ENCODE data around the gene ASAP2. TPM values are rescaled to one million over a fixed set of nuclear protein-coding genes. Genes with fewer than 3 reads are reported as not detected.

ASAP2 gene
- total RNA-seq, 1 experiment from 2014 or later: 12.6 TPM

GRCh38 chr2:9228781-9229469 is 22.3 kb downstream of the ASAP2 start:
- Histone ChIP-seq H4K8ac (replicated peaks; ENCODE audit: insufficient read length, low read depth, low read length) (no peak overlapping the region), H3K9ac (ENCODE audit: extremely low read depth, insufficient read length, low read length) (no peak overlapping the region), H3K18ac (ENCODE audit: insufficient read length, low read depth, low read length) (no peak overlapping the region), H2AFZ (ENCODE audit: low read length) (no peak overlapping the region), H3K23ac (ENCODE audit: insufficient read length, low read depth, low read length) (no peak overlapping the region), H3K27me3 (ENCODE audit: insufficient read depth, low read length) (no peaks in the 10 kb centered on the region), H2BK120ac (ENCODE audit: low read depth, low read length, poor library complexity, severe bottlenecking) (no peak overlapping the region), H3K4ac (ENCODE audit: low read depth, low read length) (no peak overlapping the region), H2BK12ac (ENCODE audit: insufficient read length, low read depth, low read length) (no peak overlapping the region), H3K79me1 (ENCODE audit: insufficient read depth, low read depth, low read length, poor library complexity, severe bottlenecking) (no peaks in the 10 kb centered on the region), H2BK5ac (ENCODE audit: insufficient read length, low read length) (no peak overlapping the region), H3K4me1 (ENCODE audit: insufficient read depth, low read length) (no peaks in the 10 kb centered on the region; the same call in 1 of the 2 replicates), H3K14ac (ENCODE audit: insufficient read depth, low read length) (no peak overlapping the region; the same call in 1 of the 2 replicates), H2AK5ac (ENCODE audit: insufficient read length, low read length) (no peak overlapping the region), H3K56ac (ENCODE audit: insufficient read length, low read depth, low read length) (no peak overlapping the region), H3K79me2 (ENCODE audit: insufficient read depth, low read length) (peaks cover 5% of the 10 kb centered on the region; the same call in 1 of the 2 replicates), H3K27ac (ENCODE audit: insufficient read length, low read depth, low read length) (no peak overlapping the region), H4K20me1 (ENCODE audit: control insufficient read depth, insufficient read depth, insufficient read length) (no peaks in the 10 kb centered on the region), H2BK20ac (ENCODE audit: low read depth, low read length, poor library complexity, severe bottlenecking) (no peak overlapping the region), H2BK15ac (ENCODE audit: low read depth, low read length) (no peak overlapping the region), H3K23me2 (ENCODE audit: insufficient read length, low read depth, low read length, poor library complexity, severe bottlenecking) (no peaks in the 10 kb centered on the region), H3T11ph (ENCODE audit: low read length) (no peak overlapping the region), H3K9me3 (ENCODE audit: control insufficient read depth, low read depth, low read length) (no peaks in the 10 kb centered on the region), H4K91ac (ENCODE audit: insufficient read length, low read depth, low read length) (no peak overlapping the region), H3K4me2 (ENCODE audit: insufficient read depth, insufficient read length, low read length) (no peak overlapping the region), H4K5ac (ENCODE audit: insufficient read length, low read depth, low read length) (no peak overlapping the region)
- peaks cover 35 to 43% of the 10 kb centered on the region in 2 experiments for H3K4me1 Mint-ChIP-seq
- no peak for TF ChIP-seq CTCF (conservative IDR thresholded peaks at IDR 0.05)
- H3K36me3 Mint-ChIP-seq (ENCODE audit: insufficient read depth in 1 of 3, low read depth in 3 of 3): no peaks in the 10 kb centered on the region
- no peak overlapping the region for H3K4me3 Mint-ChIP-seq
- no CpG with 5 or more reads among the region's 15 CpGs for WGBS (ENCODE audit: extremely low coverage, insufficient read length, low lambda C conversion rate)
- H3K9me3 Mint-ChIP-seq: no peaks in the 10 kb centered on the region
- no peak for DNase-seq
- no peaks in the 10 kb centered on the region for H3K27me3 Mint-ChIP-seq (ENCODE audit: low read depth)
- H3K27ac Mint-ChIP-seq: no peak overlapping the region

Measured in H9 (cell line).